Stimulated activated CD4-positive, alpha-beta T cell treated with anti-CD3 and anti-CD28 coated beads, Interleukin-1b, Interleukin-23, amount 100 ng/mL, for 4 hours (primary cell): ENCODE results near the gene DONSON.
"Not testable (repeated sequence)": the region's sequence is repeated elsewhere in the genome, so short reads cannot be mapped to it uniquely, and the experiment has no call there.

Source experiments
- DNase-seq, 2 donors: peaks; one replicate each; pipeline ENCODE4 v3.0.0-alpha.2; 2020; ENCODE audit warnings: low read depth in 2 of 2

Gene DONSON, protein sequence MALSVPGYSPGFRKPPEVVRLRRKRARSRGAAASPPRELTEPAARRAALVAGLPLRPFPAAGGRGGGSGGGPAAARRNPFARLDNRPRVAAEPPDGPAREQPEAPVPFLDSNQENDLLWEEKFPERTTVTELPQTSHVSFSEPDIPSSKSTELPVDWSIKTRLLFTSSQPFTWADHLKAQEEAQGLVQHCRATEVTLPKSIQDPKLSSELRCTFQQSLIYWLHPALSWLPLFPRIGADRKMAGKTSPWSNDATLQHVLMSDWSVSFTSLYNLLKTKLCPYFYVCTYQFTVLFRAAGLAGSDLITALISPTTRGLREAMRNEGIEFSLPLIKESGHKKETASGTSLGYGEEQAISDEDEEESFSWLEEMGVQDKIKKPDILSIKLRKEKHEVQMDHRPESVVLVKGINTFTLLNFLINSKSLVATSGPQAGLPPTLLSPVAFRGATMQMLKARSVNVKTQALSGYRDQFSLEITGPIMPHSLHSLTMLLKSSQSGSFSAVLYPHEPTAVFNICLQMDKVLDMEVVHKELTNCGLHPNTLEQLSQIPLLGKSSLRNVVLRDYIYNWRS

DNA sequence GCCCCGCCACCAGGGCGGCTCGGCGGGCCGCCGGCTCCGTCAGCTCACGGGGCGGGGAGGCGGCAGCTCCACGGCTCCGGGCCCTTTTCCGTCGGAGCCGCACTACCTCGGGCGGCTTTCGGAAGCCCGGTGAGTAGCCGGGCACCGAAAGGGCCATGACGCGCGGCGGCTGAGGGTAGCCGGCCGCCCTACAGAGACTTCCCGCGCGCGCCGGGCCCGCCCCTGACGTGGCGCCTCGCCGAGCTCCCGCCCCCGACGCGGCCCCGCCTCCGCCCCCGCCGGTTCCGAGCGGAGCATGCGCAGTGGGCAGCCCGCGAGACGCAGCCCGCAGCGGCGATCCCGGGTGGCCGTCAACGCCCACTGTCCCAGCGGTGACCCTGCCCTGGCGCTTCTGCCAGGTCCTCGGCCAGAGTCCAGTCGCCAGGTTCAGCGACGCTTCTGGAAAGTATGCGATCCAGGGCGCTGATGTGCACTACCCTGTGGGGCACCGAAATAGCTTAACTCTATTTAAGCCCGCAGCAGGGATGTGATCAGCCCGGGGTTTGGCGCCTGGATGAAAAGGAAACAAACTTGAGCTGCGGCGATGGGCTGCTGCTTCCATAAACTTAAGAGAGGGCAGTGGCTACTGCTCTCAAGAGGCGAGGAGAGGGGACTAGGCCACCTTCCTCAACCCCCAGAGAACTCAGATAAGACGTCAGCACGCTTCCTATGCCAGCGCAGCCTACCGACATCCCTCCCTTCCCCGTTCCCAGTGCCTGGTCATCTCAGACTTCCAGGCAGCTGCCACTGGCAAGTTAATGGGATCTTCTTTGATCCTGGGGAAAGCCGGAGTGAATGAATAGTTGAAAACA lies at the start of gene DONSON:
DONSON (minus strand) TSS at position 200 of the 851 bp plus-strand sequence; CDS start at position 157, 43 bp downstream.
- DNase-seq = peak; percentile 78 to 88

DNA sequence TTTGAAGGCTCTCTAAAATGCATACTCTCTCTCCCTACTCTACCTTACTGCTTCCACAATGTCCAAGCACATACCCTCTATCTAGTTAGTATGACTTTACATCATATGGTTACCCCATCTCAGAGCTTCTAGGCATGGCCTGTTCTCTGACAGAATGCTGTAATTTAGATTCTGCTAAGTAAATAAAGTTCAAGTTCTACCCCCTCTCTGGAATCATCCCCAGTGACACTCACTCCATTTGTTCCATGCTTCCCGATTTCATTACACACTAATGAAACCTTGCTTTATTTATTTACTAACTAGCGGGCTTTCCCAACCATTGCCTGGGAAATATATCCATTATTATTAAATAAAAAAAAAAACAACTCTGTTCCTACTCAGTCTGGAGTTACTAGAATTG lies 45.8 kb upstream of the DONSON start:
- no peak for DNase-seq

DNA sequence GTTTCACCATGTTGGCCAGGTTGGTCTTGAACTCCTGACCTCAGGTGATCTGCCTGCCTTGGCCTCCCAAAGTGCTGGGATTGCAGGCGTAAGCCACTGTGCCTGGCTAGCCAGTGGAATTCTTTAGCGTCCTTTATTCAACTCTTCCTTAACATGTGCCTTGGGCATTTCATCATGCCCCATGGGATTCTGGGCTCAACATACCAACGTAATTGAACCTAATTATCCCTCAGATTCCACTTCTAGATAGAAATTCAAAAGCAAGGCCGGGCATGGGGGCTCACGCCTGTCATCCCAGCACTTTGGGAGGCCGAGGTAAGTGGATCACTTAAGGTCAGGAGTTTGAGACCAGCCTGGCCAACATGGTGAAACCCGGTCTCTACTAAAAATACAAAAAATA lies 37.7 kb upstream of the DONSON start:
- not testable (repeated sequence) for DNase-seq

DNA sequence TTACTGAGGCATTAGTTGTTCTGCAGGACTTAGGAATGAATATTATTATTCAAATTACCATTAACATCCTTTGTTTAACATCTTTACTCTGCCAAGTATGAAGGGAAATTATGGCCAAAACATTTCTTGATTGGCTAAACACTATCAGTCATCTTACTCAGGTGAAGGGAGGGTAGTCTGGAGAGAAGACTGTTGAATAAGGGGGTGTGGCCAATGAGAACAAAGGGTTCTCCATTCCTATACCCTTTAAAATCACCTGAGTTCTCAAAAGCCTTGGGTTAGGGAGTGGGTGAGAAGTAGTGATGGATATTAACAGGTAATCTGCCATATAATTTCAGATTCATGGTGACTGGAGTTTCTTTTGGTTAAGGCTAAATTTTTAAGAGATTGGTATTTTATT lies 33.8 kb upstream of the DONSON start:
- no peak for DNase-seq

DNA sequence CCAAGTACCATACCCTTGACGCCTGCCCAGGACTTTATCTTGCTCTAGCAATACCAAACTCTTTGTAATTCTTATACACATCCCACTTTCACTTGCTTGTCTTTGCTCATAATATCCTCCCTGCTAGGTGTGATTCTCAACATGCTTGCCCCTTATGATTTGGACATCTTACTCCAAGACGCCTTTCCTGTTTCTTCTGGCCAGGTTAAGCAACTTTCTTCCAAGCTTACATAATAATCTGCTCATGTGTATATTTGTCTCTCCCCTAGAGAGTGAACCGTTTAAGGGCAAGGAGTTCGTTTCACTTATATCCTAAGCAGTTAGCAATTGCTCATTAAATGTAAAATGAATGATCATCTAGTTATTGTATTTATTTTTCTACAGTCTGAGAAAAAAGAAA lies 31.2 kb upstream of the DONSON start:
- no peak for DNase-seq

DNA sequence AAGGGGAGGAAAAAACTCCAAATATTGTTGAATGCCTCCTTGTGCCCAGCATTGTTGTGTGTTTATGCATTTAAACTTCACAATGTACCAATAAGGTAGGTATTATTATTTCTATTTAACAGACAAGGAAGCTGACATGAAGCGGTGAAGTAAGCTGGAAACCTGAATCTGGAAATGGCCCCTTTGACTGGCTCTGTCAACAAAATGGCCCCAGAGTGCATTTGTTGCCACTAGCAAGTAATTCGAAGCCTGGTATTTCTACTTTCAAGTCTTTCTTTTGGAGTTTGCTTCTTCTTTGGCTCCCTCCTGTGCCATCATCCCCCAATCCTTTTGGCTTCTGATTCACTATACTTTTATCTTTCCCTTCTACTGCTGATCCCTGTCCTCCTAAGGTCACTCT lies 29.9 kb upstream of the DONSON start:
- no peak for DNase-seq

DNA sequence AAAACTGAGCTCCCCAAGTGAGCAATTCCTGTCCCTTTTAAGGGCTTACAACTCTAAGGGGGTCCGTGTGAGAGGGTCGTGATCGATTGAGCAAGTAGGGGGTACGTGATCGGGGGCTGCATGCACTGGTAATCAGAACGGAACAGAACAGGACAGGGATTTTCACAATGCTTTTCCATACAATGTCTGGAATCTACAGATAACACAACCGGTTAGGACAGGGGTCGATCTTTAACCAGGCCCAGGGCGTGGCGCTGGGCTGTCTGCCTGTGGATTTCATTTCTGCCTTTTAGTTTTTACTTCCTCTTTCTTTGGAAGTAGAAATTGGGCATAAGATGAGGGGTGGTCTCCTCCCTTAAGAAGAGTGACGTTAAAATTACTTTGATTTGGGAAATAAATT lies 29.1 kb upstream of the DONSON start:
- not testable (repeated sequence) for DNase-seq

DNA sequence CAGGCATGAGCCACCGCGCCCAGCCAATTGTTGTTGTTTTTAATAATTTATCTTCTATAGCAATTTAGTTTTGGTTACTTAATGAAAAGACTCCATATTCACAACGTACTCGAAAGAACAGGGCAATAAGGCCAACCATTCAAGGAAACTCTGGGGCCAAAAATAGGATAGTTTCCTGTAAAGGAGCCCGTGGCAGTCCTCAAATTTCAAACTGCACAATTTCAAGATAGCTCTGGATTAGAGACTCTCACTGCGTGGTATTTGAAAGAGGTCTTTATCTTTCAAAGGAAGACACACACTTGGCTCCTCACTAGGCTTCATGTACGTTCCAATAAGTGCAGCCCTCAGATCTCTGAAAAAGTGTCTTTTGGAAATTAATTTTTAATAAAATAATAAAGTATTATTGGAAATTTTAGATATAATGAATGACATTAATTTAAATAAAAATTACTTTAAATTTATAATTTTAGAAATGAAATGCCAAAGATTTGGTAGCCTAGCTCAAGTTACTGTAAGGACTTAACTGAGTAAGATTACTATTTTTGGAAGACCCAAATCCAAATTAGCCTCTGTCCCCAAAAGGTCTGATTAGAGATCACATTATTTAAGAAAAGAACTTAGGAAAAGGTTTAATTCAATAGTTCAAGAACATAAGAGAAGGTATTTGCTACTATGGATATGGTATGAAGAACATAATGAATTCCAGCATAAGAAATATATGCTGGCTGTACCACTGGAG lies 22.7 kb upstream of the DONSON start:
- no peak for DNase-seq

DNA sequence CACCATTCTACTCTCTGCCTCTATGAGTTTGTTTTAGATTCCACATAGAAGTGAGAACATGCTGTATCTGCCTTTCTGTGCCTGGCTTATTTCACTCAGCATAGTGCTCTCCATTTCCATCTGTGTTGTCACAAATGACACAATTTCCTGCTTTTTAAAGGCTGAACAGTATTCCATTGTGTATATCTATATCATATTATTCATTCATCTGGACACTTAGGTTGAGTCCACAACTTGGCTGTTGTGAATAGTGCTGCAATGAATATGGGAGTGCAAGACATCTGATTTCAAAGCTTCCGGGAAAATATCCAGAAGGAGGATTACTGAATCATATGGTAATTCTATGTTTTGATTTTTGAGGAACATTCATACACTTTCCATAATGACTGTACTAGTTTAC lies 20.1 kb upstream of the DONSON start:
- DNase-seq = no peak

DNA sequence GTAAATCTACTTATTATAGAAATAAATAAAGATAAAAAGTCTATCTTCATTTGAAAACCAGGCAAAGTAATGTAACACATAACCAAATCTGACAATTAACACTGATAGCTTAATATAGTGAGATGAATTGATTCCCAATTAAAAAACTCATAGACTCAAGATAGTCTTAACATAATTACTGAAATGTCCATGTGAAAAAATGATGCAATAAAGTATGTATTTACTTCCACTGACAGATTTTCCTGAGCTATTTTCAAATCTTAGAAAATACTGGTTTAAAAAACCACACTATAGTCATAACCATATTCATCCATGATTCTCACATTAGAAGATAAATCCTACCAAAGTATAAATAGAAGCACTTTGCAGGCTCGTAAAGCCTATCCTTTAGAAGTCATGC lies 9.6 kb upstream of the DONSON start:
- no peak for DNase-seq

DNA sequence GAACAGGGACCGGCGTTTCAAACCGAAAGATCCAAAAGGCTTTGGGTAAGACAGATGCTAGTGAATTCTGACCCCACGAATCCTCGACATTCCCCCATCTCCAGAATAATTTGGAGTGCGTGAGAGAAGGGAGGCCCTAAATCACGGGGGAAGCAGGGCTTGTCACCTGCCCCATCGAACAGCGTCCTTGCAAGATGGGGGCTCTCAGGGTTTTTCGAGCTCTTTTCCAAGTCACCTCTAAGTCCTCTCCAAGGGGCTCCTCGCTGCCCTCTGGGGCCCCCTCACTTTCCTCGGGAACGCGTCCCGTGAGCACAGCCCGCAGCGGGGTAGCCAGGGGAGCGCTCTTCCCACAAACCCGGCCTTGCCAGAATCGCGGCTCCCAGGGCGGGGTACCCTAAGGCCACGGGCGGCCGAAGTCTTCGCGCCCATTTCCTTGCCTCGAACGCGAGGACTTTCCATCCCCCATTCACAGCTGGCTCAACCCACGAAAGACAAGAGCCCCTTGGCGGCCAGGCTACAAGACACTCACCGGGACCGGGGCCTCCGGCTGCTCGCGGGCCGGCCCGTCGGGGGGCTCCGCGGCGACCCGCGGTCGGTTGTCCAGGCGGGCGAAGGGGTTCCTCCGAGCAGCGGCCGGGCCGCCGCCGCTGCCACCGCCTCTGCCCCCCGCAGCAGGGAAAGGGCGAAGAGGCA lies 546 bp downstream of the DONSON start:
- DNase-seq = peak in 1 of 2 donors; percentile 15

DNA sequence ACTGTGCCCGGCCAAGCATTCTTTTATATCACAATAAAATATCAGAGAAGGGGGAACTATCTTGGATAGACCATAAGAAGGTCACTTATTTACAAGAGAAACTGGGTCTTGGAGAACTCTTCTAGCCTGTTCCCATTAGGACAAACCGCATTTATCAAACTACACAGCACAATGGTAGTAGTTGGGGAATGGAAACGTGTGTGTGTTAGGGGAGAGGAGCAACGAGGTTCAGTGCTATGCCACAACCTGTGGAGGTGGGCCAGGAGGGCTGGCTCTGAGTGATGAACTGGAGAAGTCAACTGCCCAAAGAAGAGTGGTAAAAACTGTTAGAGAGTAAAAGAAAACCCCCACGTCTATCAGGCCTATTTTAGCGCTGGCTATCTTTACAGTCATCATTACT lies 1.6 kb downstream of the DONSON start:
- DNase-seq = no peak

DNA sequence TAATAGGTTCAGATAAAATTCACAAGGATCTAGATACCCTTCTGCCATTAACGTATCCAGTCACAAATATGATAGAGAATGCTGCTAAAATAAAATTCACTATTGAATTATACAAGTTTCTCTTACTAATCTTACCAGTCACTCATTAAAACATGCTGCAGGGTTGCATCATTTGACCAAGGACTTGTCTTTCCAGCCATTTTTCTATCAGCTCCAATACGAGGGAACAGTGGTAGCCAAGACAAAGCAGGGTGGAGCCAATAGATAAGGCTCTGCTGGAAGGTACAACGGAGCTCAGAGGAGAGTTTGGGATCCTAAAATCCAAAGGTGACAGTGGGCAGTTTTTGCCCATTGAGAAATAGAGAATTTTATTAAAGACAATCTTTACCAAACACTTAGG lies 4.0 kb downstream of the DONSON start:
- no peak for DNase-seq

DNA sequence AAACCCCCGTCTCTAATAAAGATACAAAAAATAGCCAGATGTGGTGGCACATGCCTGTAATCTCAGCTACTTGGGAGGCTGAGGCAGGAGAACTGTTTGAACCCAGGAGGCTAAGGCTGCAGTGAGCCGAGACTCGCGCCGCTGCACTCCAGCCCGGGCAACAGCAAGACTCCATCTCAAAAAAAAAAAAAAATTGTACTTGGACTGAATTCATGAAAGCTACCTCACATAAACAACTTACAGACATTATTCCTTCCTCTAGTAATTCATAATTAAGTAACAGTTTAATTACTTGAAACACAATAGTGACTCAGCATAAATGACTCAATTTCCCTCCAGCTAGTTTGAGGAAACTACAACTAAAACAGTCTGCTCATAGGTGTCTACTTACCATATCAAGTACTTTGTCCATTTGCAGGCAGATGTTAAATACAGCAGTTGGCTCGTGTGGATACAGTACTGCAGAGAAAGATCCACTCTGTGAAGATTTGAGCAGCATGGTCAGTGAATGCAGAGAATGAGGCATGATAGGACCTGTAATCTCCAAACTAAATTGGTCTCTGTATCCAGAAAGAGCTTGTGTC lies 9.4 kb downstream of the DONSON start:
- DNase-seq = no peak

DNA sequence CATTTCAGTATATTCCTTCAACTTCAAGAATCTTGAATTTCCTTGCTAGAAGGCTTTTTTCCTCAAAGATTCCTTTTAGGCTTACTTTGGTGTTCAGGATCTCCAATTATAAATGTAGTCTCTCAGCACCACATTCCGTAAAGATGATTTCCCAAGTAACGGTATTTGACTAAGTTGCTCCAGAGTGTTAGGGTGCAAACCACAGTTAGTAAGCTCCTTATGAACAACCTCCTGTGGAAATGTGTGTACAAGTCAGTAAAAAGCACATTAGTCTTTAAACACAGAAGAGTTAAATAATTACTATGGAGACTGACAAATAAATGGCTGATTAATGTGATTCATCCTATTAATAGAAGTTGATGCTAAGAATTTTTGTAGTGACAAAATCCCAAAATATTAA lies 10.3 kb downstream of the DONSON start:
- no peak for DNase-seq

DNA sequence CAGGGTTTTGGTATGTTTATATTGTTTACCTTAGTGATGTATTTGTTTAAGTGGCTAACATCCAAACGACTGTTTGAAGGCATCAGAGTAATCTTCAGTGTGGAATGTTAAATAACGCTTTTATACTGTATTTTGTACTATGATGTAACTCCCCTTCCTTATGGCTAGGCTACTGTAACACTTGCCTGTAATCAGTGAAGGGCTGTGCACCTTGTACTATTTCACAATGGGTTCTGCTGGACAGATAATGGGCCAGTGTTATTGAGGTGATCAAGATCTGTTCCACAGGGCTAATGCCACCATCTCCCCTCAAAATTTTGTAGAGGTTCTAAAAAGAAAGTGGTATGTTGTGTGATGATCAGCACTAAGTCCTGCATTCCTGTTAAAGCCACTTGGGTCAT lies 11.7 kb downstream of the DONSON start:
- DNase-seq = not testable (repeated sequence)

DNA sequence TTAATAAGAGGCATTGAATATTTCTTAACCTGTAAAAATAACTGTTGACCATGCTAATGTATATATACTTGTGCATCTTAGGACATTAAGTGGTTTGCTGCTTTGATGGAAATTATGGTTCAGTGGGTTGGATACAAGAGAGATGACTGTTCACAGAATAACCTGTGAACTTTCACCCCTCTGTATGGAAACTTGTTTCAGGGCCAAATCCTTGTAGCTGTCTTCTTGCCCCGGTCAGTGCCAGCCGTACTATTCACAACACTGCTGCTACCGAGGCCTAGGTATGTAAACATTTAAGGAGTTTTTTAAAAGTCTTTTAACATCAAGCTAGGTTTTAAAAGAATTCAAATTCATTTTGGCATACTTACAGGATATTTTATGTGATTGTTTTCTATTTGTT lies 16.1 kb downstream of the DONSON start:
- no peak for DNase-seq

DNA sequence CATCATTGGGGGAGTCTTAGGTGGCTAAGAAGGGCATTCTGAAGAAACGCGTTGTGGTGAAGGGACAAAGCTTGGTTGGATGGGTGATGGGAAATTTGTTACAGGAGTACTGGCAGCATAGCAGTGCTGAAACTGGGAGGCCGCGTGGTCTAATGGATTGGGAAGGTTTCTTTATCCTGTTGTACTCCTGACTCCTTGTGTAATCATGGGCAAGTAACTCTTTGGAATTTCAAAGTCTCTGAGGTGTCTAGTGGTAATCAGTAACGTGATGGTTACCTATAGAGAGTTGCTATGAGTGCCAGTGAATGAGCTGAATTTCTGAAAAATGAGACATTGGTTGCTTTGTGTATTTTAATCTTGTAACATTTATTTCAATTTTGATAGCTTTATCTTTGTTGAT lies 18.5 kb downstream of the DONSON start:
- no peak for DNase-seq

DNA sequence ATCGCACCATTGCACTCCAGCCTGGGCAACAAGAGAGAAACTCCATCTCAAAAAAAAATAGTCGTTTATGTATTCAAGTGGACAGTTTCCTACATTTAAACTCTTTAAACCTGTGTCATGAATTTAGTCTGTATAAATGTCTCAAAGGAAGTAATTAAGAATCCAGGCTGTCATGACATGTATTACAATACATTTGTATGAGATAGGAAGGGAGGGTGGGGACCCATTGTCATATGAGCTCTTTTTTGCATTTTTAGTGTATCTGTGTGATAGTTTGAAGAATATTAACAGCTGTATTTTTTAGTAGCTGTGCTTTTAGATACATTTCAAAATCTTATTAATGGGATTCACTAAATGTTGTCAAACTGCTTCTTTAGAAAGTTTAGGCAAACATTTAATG lies 20.0 kb downstream of the DONSON start:
- DNase-seq = no peak

DNA sequence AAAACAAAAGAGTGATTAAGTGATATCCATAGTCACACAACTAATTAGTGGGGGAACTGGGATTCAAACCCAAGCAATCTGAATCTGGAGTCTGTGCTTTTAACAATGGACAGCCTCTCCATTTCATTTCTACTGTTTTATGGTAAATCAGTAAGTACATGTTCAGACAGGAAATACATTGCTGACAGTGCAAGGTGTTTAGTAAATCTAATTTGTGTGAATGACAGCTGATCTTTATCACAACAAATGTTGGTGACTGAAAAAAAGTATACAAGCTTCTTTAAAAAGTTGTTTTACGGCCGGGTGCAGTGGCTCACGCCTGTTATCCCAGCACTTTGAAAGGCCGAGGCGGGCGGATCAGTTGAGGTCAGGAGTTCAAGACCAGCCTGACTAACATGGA lies 20.6 kb downstream of the DONSON start:
- DNase-seq = no peak

DNA sequence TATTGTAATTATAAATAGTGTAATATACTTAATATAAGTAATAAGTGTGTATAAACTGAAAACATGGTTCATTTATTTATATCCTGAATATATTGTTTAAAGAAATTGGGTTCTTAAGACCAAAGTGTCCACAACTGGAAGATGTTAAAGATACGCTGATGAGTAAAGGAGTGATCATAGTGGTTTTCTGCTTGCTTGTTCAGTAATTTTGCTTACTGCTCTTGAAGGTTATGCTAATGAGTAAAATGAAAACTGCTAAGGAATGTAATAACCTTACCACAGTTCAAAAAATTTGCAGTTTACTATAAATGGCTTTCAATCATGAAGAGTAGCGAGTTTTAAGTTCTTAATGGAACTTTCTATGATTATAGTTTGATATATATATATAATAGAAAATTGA lies 22.0 kb downstream of the DONSON start:
- DNase-seq = no peak
